ENCODE results near the gene ZDHHC16.

ZDHHC16 gene

DNA sequence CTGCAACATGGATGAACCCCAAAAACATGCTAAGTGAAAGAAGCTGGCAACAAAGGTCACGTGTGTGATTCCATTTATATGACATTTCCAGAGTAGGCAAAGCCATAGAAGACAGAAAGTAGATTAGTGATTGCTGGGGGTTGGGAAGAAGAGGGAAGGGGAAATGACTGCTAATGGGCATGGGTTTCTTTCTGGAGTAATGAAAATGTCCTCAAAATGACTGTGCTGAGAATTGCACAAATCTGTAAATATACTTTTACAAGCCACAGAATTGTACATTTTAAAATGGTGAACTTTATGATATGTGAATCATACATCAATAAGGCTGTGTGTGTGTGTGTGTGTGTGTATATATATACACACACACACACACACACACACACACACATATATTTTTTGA, 36.4 kb downstream of the ZDHHC16 start:
- DNase-seq: no peak

DNA sequence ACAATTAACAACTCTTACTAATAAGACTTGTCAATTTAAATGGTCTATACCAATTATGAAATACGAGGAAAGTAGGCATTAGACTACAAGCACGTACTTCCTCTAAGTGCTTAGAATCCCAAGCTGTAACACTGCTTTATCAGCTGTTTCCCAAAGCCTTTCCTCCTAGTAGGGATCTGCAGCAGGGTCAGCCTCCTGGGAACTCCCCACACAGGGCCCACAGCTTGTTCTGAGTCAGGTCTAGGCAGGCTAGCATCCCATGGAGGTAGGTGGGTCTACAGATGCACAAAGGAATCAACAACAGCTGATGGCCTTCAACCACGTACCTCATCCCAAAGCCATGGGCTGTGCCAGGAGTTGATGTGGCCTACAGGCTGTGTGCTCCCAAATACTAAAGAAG, 37.5 kb downstream of the ZDHHC16 start:
- DNase-seq: no peak

DNA sequence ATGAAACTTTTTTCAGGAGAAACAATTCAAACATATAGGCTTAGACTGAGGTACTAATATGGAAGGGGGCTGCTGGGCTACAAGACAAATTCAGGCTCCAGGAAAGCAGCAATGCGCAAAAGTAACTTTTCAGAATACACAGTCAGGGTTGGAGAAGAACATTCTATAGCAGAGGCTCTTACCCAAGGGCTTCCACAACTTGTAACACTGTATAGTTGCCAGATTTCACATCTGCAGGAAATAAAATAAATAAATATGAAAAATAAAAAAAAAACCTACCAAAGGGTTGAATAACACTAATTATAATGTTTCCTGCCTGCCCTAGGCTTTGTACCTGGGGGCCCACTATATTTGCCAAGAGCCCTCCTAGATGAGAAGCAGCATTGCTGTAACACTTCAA, 37.9 kb downstream of the ZDHHC16 start:
- no peak for DNase-seq

DNA sequence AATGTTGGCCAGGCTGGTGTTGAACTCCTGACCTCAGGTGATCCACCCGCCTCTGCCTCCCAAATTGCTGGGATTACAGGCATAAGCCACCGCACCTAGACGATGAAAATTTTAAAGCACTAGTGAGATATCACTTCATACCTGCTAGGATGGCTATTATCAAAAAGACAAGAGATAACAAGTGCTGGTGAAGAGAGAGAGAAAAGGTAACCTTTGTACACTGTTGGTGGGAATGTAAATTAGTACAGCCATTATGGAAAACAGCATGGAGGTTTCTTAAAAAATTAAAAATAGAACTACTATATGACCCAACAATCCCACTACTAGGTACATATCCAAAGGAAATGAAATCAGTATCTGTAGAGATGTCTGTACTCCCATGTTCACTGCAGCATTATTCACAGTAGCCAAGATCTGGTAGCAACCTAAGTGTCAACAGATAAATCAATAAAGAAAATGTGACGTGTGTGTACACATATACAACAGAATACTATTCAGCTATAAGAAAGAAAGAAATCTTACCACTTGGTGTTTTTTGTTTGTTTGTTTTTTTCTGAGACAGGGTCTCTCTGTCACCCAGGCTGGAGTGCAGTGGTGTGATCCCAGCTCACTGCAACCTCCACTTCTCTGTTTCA, 39.8 kb downstream of the ZDHHC16 start:
- DNase-seq: no peak

DNA sequence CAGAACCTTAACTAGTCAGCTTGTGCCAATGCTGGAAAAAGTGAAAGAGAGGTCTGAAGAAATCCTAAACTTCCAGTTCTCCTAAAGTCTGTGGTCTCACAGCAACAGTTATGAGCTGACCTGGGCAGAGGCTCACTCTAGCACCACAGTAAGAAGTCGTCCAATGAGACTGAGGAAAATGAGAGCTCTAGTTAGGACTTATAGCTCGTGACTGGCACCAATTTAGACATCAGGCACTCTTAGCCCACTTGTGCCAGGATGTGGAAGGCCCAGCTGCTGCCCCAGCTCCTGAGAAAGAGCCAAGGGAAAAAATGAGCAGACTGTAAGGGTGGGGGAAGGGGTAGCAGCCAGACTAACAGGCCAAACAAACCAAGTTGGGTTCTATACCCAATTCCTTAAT, 44.6 kb downstream of the ZDHHC16 start:
- no peak for DNase-seq

DNA sequence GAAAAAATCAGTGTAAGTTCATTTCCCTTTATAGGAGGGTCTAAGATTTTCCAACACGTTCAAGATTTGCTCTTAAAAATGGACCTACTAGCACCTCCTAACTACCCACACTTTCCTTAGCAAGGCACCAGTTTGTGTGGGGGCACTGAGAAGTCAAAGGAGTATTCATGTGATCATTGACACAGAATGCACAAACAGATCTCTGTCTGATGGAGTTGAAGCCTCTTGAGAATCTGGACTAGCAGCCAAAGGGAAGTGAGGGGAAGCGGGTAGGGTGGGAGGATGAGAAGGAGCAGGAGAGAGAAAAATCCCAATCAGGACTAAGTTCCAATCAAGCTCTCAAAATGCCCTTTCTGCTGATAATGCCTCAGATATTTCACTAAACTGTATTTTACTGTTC, 48.2 kb downstream of the ZDHHC16 start:
- DNase-seq: no peak

DNA sequence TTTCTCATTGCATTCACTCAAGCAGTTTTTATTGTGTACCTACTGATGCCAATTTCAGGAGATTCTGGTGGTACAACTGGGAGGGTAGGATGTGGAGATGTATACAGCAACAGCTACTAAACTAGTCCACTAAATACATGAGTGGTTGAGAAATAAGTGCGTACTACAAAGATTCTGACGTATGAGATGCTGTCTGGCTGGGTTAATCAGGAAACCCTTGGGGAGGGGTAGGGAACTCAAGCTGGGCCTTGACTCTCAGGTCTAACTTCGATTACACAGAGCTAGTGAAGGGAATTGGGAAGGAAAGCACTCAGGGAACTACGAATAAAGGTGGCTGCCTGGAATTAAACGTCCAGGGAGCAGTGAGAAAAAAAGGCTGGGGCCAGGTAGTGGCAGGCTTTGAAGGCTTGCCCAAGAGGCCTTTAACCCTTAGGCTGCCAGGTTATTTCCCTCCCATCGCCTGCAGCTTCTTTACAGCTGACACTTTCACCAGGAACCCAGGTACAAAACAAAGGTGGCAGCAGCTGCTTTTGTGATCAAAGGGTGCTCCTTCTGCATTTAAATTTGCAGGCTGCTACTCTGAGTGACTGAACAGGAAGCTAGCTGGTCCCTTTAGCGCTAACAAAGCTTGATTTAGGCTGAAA, 49.0 kb downstream of the ZDHHC16 start:
- DNase-seq: peak in 1 of 2 experiments; percentile 5

DNA sequence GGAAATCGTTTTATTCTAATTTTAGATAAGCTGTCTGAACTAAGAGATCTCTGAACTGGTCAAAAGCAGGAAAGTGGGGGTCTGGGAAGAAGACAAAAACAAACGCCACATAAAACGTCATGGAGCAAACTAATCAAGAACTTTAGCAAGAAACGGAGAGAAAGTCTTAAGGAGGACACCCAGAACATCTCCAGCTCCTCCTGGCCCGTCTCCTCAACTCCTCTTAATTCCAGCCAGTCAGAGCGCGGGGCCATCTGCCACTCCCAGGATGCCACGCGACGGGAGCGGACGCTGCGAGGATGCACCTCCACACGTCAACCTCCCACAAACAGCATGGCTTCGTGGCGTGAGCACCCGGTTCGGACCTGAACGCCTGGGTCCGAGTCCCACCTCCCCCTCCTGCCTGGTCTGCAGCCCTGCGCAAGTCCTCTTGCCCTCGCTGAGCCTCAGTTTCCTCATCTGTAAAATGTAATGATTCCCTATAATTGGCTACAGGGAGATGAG, 51.6 kb downstream of the ZDHHC16 start:
- DNase-seq: peak; percentile 34 to 75

DNA sequence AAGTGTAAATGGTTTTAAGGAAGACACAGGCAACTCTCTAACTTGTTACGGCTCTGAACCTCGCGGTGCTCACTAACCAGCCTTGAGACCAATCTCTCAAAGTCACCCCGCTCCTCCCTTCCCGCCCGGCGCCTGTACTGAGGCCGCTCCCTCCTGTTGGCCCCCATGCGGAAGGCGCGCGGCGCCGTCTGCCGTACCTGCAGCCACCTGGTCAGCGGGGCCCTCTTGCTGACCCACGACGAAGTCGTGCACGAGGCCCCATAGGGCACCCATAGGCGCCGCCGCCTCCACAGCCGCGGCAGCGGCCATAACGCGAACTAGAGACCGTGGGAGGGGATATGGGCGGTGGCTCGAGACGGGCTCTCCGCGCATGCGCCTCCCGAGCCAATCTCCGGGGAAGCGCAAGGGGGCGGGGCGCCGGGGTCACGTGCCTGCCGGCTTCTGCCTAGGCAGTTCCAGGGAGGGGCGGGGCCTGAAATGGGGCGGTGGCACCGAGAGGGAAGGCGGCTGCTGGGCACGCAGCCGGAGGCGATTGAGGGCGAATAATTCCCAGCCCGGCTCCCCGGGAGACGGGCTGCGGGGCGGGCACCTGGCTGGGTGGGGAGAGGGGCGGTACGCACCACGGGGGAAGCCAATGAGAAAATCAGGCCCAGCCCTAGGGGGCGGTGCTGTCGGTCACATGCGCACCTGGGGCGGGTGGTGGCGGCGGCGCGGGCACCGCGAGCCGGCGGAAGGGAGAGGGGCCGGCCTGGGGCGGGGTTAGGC, 52.3 kb downstream of the ZDHHC16 start, which contains the start of gene MMS19:
TSS of gene MMS19 (minus strand) at position 347 of the 765 bp plus-strand sequence. CDS start at position 309, 38 bp downstream.
- peak; percentile 90 to 98 for DNase-seq

DNA sequence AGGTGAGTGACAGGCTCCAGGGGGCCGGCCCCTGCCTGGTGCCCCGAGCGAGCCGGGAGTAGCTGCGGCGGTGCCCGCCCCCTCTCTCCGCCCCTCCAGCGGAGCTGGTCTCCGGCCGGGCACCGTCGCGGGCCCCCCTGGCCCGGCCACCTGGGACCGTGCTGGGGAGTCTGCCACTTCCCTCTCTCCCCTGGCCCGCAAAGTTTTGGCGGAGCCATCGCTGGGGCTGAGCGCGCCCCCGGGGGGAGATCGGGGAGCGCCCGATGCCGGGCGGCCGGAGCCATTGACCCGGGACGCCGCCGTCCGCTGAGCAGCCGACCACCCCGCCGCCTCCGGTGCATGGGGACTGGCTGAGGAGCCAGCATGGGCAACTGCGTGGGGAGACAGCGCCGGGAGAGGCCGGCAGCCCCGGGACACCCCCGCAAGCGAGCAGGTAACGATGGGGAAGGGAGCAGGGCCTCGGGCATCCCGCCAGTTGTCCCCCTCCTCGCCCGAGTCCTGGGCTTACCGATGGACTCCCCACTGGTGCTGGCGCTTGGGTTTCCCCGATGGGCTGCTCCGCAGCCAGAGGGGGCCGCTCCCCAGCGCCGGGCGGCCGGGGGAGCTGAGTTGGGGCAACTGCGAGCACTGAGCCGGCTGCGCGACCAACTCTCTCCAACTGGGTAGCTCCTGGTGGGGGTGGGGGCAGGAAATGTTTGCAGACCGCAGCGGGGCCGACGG, 53.0 kb downstream of the ZDHHC16 start, which contains the start of gene UBTD1:
TSS of gene UBTD1 (plus strand) at position 84 of the 720 bp plus-strand sequence. CDS start at position 364, 280 bp downstream.
- peak in 1 of 2 experiments; percentile 59 for DNase-seq

DNA sequence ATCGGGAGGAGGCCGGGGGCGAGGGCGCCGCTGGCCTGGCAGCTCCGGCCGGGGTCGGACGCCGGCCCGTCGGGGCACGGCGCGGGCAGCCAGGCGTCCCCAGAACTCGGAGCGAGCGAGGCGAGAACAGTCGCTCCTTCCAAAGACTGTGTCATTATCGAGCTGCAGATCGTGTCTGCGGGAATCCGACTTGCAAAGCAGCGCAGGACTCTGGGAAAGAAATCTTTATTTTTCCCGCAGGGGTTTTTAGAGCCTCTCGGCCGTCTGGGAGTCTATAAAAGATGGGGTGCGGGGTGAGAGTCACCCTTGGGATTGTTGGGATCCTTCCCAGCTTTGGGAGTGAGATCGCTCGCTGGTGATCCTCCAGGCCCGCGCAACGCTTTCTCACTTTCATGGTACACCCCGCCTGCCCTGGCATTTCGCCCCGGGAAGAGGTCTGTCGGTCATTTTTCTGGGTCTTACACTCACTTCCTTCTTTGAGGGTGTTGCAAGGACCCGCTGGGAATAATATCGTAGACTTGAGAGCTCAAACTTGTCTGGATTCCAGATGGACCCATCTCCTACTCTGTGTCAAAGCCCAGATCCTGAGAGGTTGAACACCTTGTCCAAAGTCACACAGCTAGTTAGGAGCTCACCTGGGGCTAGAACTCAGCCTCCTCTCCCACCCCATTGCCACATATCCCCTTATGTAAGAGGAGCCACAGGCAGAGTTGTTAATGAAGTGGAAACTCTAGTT, 53.8 kb downstream of the ZDHHC16 start:
- peak in 1 of 2 experiments; percentile 59 for DNase-seq

DNA sequence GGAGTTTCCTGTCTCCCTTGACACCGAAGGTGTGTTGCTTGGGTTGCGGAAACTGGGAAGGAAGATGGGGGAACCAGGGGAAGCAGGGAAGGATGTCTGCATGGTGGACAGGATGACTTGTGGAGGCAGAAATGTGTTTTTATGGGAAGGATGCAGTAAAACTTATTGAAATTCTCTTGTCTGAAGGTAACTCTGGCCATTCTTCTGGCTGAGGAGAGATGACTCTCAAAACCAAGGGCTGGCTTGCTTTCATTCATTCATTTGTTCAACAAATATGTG, 54.3 kb downstream of the ZDHHC16 start:
- no peak for DNase-seq

DNA sequence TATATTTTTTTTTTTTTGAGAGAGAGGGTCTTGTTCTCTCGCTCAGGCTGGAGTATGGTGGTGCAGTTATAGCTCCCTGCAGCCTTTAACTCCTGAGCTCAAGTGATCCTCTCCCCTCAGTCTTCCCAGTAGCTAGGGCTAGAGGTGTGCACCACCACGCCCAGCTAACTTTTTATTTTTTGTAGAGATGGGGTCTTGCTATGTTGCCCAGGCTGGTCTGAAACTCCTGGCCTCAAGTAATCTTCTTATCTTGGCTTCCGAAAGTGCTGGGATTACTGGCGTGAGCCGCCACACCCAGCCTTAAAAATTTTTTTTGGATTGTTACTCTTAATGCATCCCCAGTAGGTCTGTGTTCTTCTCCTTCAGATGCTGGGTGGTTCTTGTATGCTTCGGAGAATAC, 56.9 kb downstream of the ZDHHC16 start:
- DNase-seq: no peak

DNA sequence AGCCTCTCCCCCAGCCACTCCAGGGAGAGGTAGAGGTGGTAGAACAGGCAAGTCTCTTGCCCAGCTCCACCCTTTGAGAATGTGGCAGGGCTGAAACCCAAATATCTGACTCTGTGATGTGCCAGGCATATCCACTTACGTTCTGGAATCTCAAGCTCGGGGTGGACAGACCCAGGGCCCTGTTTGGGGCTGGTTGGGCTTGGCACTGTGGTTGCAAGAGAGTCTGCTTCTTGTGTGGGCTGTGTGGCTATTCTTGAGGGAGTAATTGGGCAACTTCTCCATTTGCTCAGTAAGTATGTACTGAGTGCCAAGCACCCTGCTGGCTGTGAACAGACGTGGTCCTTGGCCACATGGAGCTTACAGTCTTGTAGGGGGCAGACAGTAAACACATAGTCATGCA, 57.4 kb downstream of the ZDHHC16 start:
- no peak for DNase-seq

DNA sequence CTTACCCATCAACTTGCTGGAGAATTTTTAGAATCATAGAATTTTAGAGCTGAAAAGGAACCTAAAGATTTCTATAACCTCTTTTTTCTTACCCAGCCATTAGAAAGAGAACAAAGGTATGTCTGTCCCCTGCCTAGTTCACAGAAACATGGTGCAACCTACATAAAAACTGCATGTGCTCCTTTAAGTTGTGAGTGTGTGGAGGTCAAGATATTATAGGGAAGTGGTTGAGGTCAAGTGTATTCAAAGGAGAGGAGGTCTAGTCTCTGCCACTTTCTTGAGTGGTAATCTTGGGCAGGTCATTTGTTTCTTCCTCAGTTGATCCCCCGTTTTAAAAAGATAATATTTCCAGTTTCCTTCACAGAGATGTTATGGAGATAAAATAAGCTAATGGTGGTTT, 59.2 kb downstream of the ZDHHC16 start:
- no peak for DNase-seq

DNA sequence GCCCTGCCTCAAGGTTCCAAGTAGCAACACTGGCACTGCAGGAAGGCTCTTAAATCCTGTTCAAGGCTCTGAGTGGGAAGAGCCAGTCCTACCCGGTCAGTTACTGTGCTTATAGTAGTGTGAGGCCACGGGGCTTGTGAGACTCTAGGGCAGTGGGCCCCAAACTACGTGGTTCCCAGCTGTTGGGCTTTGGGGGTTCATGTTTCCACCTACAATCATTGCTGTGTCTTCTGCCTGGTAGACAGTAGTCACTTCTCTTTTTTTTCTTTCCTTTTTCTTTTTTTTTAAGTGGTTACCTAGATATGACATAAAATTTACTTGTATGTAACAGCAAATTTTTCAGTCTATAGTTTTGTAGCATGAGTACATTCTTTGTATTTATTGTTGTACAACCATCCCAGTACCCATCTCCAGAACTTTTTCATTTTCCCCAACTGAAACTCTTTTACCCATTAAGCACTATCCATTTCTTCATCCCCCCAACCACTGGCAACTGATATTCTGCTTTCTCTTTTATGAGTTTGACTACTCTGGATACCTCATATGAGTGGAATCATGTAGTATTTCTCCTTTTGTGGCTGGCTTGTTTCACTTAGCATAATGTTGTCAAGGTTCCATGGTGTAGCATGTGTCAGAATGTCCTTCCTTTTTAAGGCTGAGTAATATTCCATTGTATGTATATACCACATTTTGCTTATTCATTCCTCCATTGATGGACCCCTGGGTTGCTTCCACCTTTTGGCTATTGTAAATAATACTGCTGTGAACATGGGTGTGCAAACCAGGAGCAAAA, 60.4 kb downstream of the ZDHHC16 start:
- DNase-seq: no peak
